Liver (tissue), 9 donors: Measurements from ENCODE around the gene FAM53B. TPM values are rescaled to one million over a fixed set of nuclear protein-coding genes. Genes with fewer than 3 reads are reported as not detected.
"Not testable (repeated sequence)": the region's sequence is repeated elsewhere in the genome, so short reads cannot be mapped to it uniquely, and the experiment has no call there.

Experiments used
- DNase-seq: peaks from one replicate; pipeline ENCODE4 v3.0.0-alpha.2; 2017; ENCODE audit warnings: low spot score
- H3K27ac ChIP-seq, 2 donors: one replicate each; pipeline ENCODE4 v1.7.0; 2013; ENCODE audit warnings: inconsistent platforms in 2 of 2, low read length in 2 of 2, control low read depth in 1 of 2, low read depth in 1 of 2, mild to moderate bottlenecking in 1 of 2
- H3K27me3 ChIP-seq, 4 donors: one replicate each; pipeline versions ENCODE4 v1.6.1 to v1.7.0; 2013; ENCODE audit warnings: low read length in 3 of 4, inconsistent platforms in 1 of 4, mild to moderate bottlenecking in 1 of 4, moderate library complexity in 1 of 4; ENCODE audit not compliant: control insufficient read depth in 4 of 4, insufficient read depth in 4 of 4
- H3K36me3 ChIP-seq, 4 donors: one replicate each; pipeline versions ENCODE4 v1.6.1 to v1.7.0; 2013; ENCODE audit warnings: low read length in 3 of 4, mild to moderate bottlenecking in 3 of 4, low read depth in 1 of 4, moderate library complexity in 1 of 4; ENCODE audit not compliant: control insufficient read depth in 4 of 4, insufficient read depth in 3 of 4
- H3K4me1 ChIP-seq, 4 donors: one replicate each; pipeline versions ENCODE4 v1.6.1 to v1.7.0; 2013; ENCODE audit warnings: low read length in 3 of 4, mild to moderate bottlenecking in 3 of 4, moderate library complexity in 1 of 4; ENCODE audit not compliant: control insufficient read depth in 4 of 4, insufficient read depth in 4 of 4
- H3K4me3 ChIP-seq, 3 donors: one replicate each; pipeline versions ENCODE4 v1.6.1 to v1.7.0; 2013; ENCODE audit warnings: low read length in 3 of 3, control low read depth in 1 of 3, low read depth in 1 of 3, mild to moderate bottlenecking in 1 of 3
- H3K9ac ChIP-seq, 2 donors: one replicate each; pipeline ENCODE4 v1.7.0; 2013; ENCODE audit warnings: low read length in 2 of 2, mild to moderate bottlenecking in 2 of 2, moderate library complexity in 2 of 2, control low read depth in 1 of 2, low read depth in 1 of 2
- H3K9me3 ChIP-seq, 4 donors: one replicate each; pipeline versions ENCODE4 v1.6.1 to v1.7.0; 2013; ENCODE audit warnings: low read length in 3 of 4; ENCODE audit not compliant: control insufficient read depth in 4 of 4
- EGR1 ChIP-seq, 2 donors: IDR thresholded peaks; 2 replicates each; pipeline ENCODE4 v1.6.1; 2016 to 2018; ENCODE audit warnings: antibody characterized with exemption in 2 of 2, low read depth in 2 of 2
- FOXA2 ChIP-seq: IDR thresholded peaks from 2 replicates; pipeline ENCODE4 v1.6.1; 2016; ENCODE audit warnings: antibody characterized with exemption
- MAX ChIP-seq: IDR thresholded peaks from 2 replicates; pipeline ENCODE4 v1.6.1; 2016; ENCODE audit warnings: antibody characterized with exemption
- NR2F2 ChIP-seq: IDR thresholded peaks from 2 replicates; pipeline ENCODE4 v1.6.1; 2016; ENCODE audit warnings: antibody characterized with exemption
- REST ChIP-seq: IDR thresholded peaks from 2 replicates; pipeline ENCODE4 v1.6.1; 2016; ENCODE audit warnings: antibody characterized with exemption, mild to moderate bottlenecking
- RXRA ChIP-seq, 2 donors: IDR thresholded peaks; 2 replicates each; pipeline ENCODE4 v1.6.1; 2017 to 2018; ENCODE audit warnings: antibody characterized with exemption in 2 of 2, mild to moderate bottlenecking in 1 of 2
- SP1 ChIP-seq: IDR thresholded peaks from 2 replicates; pipeline ENCODE4 v1.6.1; 2018; ENCODE audit warnings: antibody characterized with exemption, mild to moderate bottlenecking
- TAF1 ChIP-seq: conservative IDR thresholded peaks from 2 replicates; pipeline ENCODE4 v1.6.1; 2016; ENCODE audit warnings: antibody characterized with exemption, mild to moderate bottlenecking
- YY1 ChIP-seq: IDR thresholded peaks from 2 replicates; pipeline ENCODE4 v1.6.1; 2016; ENCODE audit warnings: antibody characterized with exemption, mild to moderate bottlenecking
- WGBS: extraction: QIAGEN DNeasy Blood & Tissue Kit; methylation state at CpG from one replicate; pipeline ENCODE4 v1.1.7; 2013; 5-methylcytosine and 5-hydroxymethylcytosine counted together
- polyA plus RNA-seq, 2 donors: library from polyadenylated mRNA; stranded (reverse) in 1 of 2; unstranded in 1 of 2; fragments of 200-250 nt in 1 of 2; fragments of >200 nt in 1 of 2; fragmentation: Nextera tagmentation in 1 of 2; extraction: Ambion mirVana in 1 of 2; gene quantifications; one replicate each; pipeline versions ENCODE4 v1.2.1 to v1.2.3, GENCODE V29; 2013 to 2015
- total RNA-seq, 2 donors: library from RNA; depleted of rRNA; stranded (reverse); fragments of >200 nt; gene quantifications; one replicate each; pipeline ENCODE4 v1.2.3, GENCODE V29; 2014
- donor health status: healthy.
- donor health status: healthy.
- donor health status: healthy.
- donor health status: healthy.
- donor health status: healthy.

The FAM53B gene
- total and polyA plus RNA-seq, 4 donors, result 1.1 to 24.0 (median 6.3) TPM

- 86% methylated on average over 24 of the region's 24 CpGs for WGBS
- H3K4me3 ChIP-seq, result no peak overlapping the region
- no peak overlapping the region for H3K9ac ChIP-seq
- no peaks in the 10 kb centered on the region for H3K4me1 ChIP-seq
- no peaks in the 10 kb centered on the region for H3K9me3 ChIP-seq
- no peak for TF ChIP-seq YY1
- H3K27me3 ChIP-seq, result no peaks in the 10 kb centered on the region
- no peaks in the 10 kb centered on the region for H3K36me3 ChIP-seq
- DNase-seq, result no peak
- no peak overlapping the region for H3K27ac ChIP-seq
Measured at GRCh38 chr10:124589491-124590041, 154.6 kb downstream of the FAM53B start.

GRCh38 chr10:124588736-124589490 lies 155.3 kb downstream of the FAM53B start:
- no peak overlapping the region for H3K9ac ChIP-seq
- H3K4me1 ChIP-seq, result no peaks in the 10 kb centered on the region
- no peaks in the 10 kb centered on the region for H3K36me3 ChIP-seq
- 53% methylated on average over 15 of the region's 15 CpGs for WGBS
- no peak overlapping the region for H3K4me3 ChIP-seq
- H3K27ac ChIP-seq, result no peak overlapping the region
- no peaks in the 10 kb centered on the region for H3K9me3 ChIP-seq
- no peaks in the 10 kb centered on the region for H3K27me3 ChIP-seq
- TF ChIP-seq YY1 (no peak), NR2F2 (peak; percentile 82), TAF1 (no peak)
- DNase-seq, result no peak

- DNase-seq, H3K36me3 ChIP-seq, H3K27me3 ChIP-seq, H3K27ac ChIP-seq, H3K9ac ChIP-seq, H3K4me1 ChIP-seq, H3K9me3 ChIP-seq, H3K4me3 ChIP-seq: not testable (repeated sequence)
- WGBS, result 67% methylated on average over 6 of the region's 6 CpGs
Measured at GRCh38 chr10:124588341-124588735, 155.8 kb downstream of the FAM53B start.

GRCh38 chr10:124587811-124588211 lies 156.4 kb downstream of the FAM53B start:
- H3K36me3 ChIP-seq, result no peaks in the 10 kb centered on the region
- no peaks in the 10 kb centered on the region for H3K9me3 ChIP-seq
- no peak for DNase-seq
- H3K4me3 ChIP-seq, result no peak overlapping the region
- WGBS, result 96% methylated on average over 11 of the region's 11 CpGs
- H3K27ac ChIP-seq, result no peak overlapping the region
- TF ChIP-seq FOXA2 (no peak), RXRA (IDR thresholded peaks at IDR 0.05) (no peak), MAX (no peak), EGR1 (IDR thresholded peaks at IDR 0.05; ENCODE audit: low read depth in 2 of 2) (no peak), REST (no peak), SP1 (no peak)
- no peaks in the 10 kb centered on the region for H3K27me3 ChIP-seq
- H3K4me1 ChIP-seq, result no peaks in the 10 kb centered on the region
- H3K9ac ChIP-seq, result no peak overlapping the region
